NCI-H69 (cell line): ENCODE measurements around the gene CTNNA1.
"Not testable (repeated sequence)": the region's sequence is repeated elsewhere in the genome, so short reads cannot be mapped to it uniquely, and the experiment has no call there.

ENCODE experiments used
- DNase-seq: peaks from one replicate; lab custom pipeline; 2025; lab: John Stamatoyannopoulos, UW

Gene CTNNA1

GRCh38 chr5:138725153-138725817 lies 27.9 kb upstream of the CTNNA1 start:
- peak; percentile 99 for DNase-seq

DNA sequence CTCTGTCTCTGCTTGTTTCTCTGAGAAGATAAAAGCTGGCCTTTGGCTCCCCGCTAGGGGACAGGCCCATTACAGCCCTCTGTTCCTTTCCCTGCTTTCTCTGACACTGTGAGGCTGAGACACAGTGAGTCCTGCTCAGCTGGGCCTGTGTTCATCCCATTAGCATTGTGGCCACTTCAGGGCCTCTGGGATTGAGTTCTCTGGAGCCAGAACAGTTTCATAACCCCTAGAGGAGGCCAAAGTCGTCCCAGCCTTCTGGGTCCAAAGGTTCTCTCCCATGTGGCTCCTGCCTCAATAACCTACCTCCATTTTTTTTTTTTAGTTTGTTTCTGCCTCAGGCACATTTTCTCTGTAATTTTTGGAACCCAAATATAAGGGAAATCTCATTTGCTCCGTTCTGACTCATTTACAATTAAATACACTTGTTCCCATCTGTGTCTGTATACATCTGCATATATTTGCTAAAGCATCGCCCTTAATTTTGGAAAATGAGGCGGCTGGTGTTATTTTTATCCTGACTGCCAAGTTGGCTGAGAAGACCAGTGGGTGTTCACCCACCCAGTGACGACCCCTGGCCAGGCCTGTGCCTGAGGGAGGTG lies 27.3 kb upstream of the CTNNA1 start:
- DNase-seq = peak; percentile 89

GRCh38 chr5:138726848-138727247 lies 26.4 kb upstream of the CTNNA1 start:
- no peak for DNase-seq

DNA sequence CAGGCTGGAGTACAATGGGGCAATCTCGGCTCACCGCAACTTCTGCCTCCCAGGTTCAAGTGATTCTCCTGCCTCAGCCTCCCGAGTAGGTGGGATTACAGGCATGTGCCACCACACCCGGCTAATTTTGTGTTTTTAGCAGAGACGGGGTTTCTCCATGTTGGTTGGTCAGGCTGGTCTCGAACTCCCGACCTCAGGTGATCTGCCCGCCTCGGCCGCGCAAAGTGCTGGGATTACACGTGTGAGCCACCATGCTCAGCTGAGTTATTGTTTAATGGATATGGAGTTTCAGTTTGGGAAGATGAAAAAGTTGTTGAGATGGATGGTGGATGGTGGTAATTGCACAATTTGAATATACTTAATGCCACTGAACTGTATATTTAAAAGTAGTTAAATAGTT lies 22.7 kb upstream of the CTNNA1 start:
- not testable (repeated sequence) for DNase-seq

GRCh38 chr5:138732466-138732865 lies 20.8 kb upstream of the CTNNA1 start:
- no peak for DNase-seq

DNA sequence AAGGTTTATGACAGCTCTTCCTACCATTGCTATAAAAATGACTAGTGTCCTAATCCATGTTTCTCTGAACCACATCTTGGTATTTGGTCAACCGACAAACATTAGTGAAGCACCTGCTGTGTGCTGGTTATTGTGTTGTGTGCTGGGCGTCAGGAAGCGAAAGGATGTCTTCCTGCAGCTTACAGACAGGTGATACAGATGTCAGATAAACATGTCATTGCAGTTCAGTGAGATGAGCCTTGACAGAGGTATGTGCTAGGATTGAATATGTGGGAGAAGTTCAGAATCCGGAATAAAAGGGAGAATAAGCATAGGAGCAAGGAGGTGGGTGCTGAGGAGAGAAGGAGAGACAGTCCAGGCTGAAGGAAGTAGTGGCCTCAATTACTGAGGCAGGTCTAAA lies 20.3 kb upstream of the CTNNA1 start:
- peak; percentile 40 for DNase-seq

DNA sequence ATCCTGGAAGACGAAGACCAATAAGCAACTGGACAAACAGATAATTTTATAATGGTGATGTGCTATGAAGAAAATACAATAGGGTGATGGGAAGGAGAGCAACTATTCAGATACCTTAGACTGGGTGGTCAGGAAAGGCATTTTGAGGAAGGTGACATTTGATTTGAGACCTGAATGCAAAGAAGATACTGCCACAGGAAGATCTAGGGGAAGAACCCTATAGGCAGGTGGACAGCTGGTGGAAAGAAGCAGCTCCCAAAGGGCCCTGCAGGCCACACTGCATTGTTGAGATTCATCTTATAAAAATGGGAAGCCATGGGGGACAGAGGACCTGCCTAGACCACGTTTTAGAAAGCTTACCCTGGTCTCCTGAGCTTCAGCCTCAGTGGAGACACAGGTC lies 19.7 kb upstream of the CTNNA1 start:
- DNase-seq = no peak

- peak; percentile 87 for DNase-seq
These were observed 16.9 kb upstream of the CTNNA1 start for GRCh38 chr5:138736293-138736692.

- DNase-seq = peak; percentile 36
These were observed 15.5 kb upstream of the CTNNA1 start for GRCh38 chr5:138737494-138738265.

- DNase-seq = no peak
These were observed 14.8 kb upstream of the CTNNA1 start for GRCh38 chr5:138738399-138738798.

GRCh38 chr5:138739938-138740337 lies 13.3 kb upstream of the CTNNA1 start:
- peak; percentile 25 for DNase-seq

- DNase-seq = peak; percentile 56
These were observed 9.7 kb upstream of the CTNNA1 start for GRCh38 chr5:138743484-138743883.

- DNase-seq = peak; percentile 41
These were observed 8.0 kb upstream of the CTNNA1 start for GRCh38 chr5:138745268-138745667.

GRCh38 chr5:138748630-138749081 lies 4.6 kb upstream of the CTNNA1 start:
- DNase-seq = peak; percentile 35

- not testable (repeated sequence) for DNase-seq
These were observed 1.9 kb upstream of the CTNNA1 start for GRCh38 chr5:138751344-138751743.

GRCh38 chr5:138752341-138752950 lies 779 bp upstream of the CTNNA1 start:
- peak; percentile 80 for DNase-seq

DNA sequence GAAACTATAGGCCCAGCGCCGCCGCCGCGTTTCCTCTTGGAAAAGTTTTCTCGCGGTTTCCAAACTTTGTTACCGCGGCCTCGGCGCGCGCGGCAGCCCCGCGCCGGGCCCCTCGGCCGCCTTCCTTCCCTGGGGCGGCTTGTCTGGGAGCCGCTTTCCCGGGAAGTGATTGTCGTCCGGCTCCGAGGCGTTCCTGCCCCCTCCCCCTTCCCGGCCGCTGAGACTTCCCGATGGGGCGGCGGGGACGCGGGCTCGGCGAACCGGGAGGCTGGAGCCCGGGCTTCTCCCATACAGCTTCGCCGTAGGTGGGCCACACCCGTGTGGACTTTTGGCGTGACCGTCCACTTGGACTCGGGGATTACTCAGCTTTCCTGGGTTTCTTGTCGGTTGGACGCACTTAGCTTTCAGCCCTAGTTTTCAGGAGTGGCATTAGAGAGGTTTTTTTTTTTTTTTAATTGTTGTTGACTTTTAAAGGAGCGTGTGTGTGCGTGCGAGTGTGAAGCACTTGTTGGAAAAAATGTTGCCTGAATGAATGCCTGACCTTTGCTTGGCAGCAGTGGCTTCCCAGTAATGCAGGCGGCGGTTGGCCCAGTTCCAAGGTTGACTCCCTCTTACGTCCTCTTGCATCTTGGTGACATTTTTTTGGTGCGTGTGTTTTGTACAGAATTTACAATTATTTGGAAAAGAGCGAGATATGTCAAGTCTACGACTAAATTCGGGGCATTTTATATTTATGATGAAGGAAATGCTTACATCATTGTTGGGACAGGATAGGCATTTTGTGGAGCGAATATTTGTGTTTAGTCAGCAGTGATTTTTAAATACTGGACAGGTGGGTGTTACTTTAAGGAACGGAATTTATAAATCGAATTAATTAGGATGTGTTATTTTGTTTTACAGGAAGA lies 821 bp downstream of the CTNNA1 start:
- DNase-seq = peak; percentile 91

DNA sequence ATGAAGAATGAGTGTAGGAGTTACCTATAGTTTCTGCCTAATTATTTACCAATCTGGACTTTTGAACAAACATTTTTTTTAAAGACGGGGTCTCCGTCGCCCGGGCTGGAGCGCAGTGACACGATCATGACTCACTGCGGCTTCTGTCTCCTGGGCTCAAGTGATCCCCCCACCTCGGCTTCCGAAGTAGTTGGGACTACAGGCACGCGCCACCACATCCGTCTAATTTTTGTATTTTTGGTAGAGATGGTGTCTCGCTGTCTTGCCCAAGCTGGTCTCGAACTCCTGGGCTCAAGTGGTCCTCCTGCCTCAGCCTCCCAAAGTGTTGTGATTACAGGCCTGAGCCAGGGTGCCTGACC lies 1.5 kb downstream of the CTNNA1 start:
- no peak for DNase-seq

DNA sequence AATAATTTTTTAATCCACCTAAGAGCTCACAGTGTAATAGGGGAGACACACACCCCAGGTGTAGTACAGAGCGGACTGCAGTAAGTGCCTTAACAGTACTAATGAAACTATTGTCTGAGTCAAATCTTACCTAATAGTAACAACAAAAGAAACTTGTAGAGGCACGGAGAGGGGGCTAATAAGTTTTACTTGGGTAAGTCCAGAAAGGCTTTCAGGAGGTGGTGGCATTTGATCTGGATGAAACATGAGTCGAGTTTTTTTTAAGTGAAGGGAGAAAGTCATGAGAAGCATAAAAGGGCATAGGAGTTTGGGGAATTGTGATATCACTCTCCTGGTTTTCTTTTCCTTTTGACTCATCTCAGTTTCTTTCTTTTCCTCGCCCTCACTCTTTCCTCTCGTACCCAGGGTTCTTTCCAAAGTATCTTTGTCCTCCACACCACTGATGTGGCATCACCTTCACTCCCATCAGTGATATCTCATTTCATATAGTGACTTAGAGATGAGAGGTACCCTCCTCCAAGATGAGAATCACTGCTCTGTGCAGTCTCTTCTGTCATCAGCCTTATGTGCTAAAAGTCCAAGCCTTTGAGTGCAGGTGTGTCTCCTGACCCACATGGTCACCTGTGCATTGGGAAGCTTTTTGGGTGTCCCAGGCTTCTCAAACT lies 2.0 kb downstream of the CTNNA1 start:
- no peak for DNase-seq

DNA sequence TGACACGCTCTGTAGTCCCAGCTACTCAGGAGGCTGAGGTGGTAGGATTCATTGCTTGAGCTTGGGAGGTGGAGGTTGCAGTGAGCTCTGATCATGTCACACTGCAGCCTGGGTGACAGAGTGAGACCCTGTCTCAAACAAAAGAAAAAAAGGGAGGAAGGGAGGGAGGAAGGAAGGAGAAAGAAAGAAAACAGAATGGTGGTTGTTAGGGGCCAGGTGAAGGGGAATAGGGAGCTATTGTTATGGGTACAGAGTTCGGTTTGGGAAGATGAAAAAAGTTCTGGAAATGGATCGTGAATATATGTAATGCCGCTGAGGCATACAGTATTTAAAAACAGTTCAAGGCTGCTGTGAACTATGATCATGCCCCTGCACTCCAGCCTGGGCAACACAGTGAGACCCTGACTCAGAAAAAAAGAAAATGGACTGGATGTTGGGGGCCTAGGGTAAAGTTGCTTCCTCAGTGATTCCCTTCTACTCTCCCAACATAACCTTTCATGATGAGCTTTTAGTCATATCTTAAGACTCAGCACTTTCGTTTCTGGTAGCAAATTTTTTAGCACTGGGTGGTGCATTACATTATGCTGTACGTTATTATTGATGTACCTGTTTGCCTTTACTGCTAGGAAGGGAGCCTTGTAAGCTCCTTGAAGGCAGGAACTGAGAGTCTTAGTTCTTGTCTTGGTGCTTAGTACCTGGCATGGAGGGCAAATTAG lies 4.0 kb downstream of the CTNNA1 start:
- no peak for DNase-seq
